ENCODE data around the gene CAPN14. TPM values are rescaled to one million over a fixed set of nuclear protein-coding genes. Genes with fewer than 3 reads are reported as not detected.
"Not testable (repeated sequence)": the region's sequence is repeated elsewhere in the genome, so short reads cannot be mapped to it uniquely, and the experiment has no call there.

The CAPN14 gene
- total RNA-seq, 1 experiment from 2014 or later = 0.57 TPM

DNA sequence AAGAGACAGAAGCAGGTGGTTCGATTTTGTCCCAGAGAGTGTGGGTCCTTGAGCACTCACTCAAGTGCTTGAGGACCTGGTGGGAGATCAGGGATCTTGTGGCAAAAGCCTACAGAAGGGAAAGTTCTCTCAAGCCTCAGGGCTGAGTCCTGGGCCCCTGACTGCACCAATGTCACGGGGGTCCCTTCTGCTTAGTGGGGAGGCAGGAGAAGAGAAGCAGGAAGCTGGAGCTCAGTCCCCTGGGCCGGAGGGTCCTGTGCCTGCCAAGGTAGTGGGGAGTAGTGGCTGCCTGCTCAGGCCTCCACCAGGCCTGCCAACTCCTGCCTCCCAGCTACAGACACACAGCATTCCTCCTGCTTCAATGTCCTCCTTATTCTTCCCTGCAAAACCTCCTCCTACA, 11.7 kb downstream of the CAPN14 start:
- in situ Hi-C loops (cut with HindIII; ENCODE audit: low pct_unique_long_range_greater_than_20kb, low sequenced_read_pairs) = no loop called here
- DNase-seq (ENCODE audit: low read depth) = no peak

DNA sequence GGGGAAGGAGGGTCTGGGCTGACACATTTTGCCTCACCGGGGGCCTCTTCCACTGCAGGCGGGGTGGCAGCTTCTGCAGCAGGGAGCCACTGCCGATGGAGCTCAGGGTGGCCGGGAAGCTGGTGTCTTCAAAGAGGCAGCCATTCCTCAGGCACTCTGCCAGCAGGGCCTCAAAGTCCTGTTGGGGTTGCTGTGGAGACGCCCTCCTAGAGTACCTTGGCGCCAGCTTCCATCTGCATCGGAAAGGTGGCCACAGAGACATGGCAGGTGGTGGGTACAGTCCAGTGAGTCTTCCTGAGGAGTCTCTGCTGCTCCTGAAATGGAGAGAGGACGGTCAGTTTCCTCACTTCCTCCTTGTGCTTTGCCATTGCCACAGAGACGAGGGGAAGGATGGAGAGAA, 12.1 kb downstream of the CAPN14 start:
- DNase-seq (ENCODE audit: low read depth) = no peak
- in situ Hi-C loops (cut with HindIII; ENCODE audit: low pct_unique_long_range_greater_than_20kb, low sequenced_read_pairs) = no loop called here

DNA sequence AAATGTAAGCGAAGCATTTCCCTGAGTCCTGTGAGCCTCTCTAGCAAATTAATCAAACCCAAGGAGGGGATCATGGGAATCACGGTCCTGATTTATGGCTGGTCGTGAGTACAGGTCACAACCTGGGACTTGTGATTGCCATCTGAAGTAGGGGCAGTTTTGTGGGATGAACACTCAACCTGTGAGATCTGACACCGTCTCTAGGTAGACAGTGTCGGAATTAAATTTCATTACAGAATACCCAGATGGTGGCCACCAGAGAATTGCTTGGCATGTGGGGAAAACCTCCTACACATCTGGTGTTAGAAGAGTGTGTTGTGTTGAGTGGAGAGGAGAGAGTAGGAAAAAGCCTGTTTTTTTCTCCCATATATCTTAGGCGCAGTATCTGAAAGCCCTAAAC, 12.5 kb downstream of the CAPN14 start:
- in situ Hi-C loops (cut with HindIII; ENCODE audit: low pct_unique_long_range_greater_than_20kb, low sequenced_read_pairs) = no loop called here

DNA sequence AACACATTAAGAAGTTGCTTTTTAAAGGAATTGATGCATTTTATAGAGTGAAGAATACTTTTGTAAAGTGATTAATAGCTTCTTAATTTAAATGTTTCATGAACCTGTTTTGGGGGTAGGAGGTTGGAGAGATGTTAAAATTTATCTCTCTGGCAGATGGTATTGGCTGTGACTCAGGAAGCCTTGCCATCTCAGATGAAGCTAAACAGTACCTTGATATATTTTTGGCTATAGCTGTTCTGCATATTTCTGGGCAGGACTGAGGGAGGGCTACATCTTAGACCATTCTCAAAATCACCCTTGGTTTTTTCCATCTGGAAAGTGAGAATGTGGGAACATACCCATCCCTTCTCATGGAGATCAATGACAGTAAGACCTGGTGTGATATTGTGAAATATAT, 13.4 kb downstream of the CAPN14 start:
- in situ Hi-C loops (cut with HindIII; ENCODE audit: low pct_unique_long_range_greater_than_20kb, low sequenced_read_pairs) = no loop called here
- DNase-seq (ENCODE audit: low read depth) = no peak

More for the DNA sequence above, 12.5 kb downstream of the CAPN14 start:
- no peak for DNase-seq (ENCODE audit: low read depth)

DNA sequence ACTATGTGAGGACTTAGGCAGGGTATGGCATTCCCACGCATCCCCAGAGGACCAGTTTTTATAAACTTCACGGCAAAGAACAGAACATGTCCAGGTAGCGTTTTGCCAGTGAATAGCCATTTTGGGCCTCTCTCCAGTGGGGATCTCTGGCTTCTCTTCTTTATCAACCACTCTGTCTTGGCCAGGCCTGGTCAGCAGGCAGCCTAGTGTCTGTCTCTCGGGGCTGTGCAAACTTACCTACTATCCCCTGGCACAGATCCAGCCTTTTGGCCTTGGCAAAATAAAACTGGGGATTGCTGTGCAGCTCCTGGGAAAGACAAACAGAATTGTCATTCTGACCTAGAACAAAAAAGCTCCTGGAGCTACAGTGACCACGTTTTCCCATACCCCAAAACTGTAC, 14.5 kb downstream of the CAPN14 start:
- in situ Hi-C loops (cut with HindIII; ENCODE audit: low pct_unique_long_range_greater_than_20kb, low sequenced_read_pairs) = no loop called here

DNA sequence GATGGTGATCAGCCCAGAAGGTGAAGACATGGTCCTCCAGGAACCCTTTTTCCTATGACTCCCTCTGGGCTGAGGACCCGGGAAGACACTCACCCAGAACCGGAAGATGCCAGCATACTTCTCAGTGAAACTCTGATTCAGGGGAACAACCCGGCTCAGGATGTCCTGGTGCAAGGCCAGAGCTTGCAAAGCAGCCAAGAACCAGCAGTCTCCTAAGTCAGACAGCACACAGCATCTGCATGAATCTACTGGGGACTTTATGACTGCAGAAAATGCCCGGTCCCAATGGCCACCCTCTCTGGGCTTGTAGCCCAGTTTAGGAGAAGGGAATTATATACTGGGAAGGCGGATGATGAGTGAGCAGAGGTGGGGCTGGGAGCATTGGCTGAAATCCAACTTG, 15.3 kb downstream of the CAPN14 start:
- in situ Hi-C loops (cut with HindIII; ENCODE audit: low pct_unique_long_range_greater_than_20kb, low sequenced_read_pairs) = no loop called here
- no peak for DNase-seq (ENCODE audit: low read depth)

More for the DNA sequence above, 14.5 kb downstream of the CAPN14 start:
- DNase-seq (ENCODE audit: low read depth) = no peak

DNA sequence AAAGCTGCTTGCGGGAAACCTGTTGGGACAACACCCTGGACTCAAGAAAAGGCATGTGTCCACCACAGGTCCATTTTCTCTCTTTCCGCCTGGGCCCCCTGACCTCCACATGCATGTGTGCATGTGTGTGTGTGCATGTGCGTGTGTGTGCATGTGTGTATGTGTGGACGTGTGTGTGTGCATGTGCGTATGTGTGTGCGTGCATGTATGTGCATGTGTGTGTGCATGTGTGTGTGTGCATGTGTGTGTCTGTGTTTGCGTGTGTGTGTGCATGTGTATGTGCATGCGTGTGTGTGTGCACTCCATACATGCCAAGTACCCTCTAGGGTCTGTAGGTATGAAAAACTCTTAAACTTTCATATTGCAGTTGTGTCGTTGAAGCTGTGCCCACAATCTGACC, 16.3 kb downstream of the CAPN14 start:
- in situ Hi-C loops (cut with HindIII; ENCODE audit: low pct_unique_long_range_greater_than_20kb, low sequenced_read_pairs) = no loop called here
- DNase-seq (ENCODE audit: low read depth) = no peak

DNA sequence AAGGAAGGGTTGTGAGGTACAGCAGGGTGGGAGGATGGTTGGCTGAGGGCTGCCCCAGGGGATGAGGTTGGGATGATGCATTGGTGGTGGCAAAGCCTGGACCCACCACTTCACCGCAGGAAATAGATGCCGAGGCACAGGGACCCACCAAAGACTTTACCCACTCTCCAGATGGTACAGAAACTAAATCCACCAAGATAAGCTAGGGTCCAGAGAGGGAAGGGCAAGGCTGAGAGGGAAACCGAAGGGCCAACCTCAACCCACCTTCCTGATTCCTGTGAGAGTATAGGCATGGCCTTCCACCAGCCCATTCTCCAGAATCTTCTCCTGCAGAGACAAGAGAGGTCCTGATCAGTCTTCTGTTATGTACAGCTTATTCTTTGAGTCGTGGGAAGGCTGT, 18.1 kb downstream of the CAPN14 start:
- in situ Hi-C loops (cut with HindIII; ENCODE audit: low pct_unique_long_range_greater_than_20kb, low sequenced_read_pairs) = no loop called here
- DNase-seq (ENCODE audit: low read depth) = no peak

DNA sequence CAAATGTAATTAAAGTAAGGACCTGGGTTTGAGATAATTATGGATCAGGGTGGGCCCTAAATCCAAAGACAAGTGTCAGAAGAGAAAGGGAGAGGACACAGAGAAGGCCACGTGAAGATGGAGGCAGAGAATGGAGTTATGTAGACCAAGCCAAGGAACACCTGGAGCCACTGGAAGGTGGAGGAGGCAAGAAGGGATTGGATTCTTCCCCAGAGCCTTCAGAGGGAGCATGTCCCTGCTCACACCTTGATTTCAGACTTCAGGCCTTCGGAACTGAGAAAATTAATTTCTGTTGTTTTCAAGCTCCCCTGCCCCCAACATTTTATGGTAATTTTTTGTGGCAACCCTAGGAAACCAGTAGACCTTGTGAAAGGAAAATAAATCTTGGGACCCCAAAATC, 19.6 kb downstream of the CAPN14 start:
- DNase-seq (ENCODE audit: low read depth) = no peak
- in situ Hi-C loops (cut with HindIII; ENCODE audit: low pct_unique_long_range_greater_than_20kb, low sequenced_read_pairs) = no loop called here

DNA sequence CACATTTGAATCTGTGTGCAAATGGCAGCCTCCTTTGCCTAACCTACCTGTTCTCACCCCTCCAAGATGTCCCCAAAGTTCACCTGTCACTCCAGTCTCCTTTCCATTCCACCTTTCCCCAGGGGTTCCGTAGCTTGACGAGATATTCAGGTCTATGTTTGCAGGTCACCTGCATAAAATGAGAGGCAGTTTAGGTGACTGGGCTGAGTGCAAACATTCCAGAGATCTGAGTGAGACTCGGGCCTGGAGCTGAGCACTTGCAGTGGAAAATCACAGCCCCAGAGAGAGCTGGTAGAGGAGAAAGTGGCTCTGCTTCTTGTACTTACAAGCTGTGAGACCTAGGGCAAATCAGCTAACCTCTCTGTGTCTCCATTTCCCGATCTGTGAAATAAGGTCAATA, 20.1 kb downstream of the CAPN14 start:
- DNase-seq (ENCODE audit: low read depth) = no peak
- in situ Hi-C loops (cut with HindIII; ENCODE audit: low pct_unique_long_range_greater_than_20kb, low sequenced_read_pairs) = no loop called here

DNA sequence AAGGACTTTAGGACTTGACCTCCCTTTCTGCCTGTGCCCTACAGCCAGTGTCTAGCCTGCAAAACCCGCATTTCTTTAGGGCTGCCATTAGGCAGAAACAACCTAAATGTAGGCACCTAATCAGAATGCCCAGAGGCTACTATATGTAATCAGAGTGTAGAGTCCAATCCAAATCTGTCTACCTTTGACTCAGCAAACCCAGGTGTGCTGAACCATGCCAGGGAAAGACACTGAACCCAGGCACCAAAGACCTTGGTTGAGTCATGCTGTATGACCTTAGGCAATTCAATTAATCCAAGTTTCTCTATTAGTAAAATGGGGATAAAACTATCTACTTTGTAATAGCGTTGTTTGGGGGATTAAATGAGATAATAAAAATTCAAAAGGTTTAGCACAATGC, 20.7 kb downstream of the CAPN14 start:
- in situ Hi-C loops (cut with HindIII; ENCODE audit: low pct_unique_long_range_greater_than_20kb, low sequenced_read_pairs) = no loop called here
- DNase-seq (ENCODE audit: low read depth) = no peak

DNA sequence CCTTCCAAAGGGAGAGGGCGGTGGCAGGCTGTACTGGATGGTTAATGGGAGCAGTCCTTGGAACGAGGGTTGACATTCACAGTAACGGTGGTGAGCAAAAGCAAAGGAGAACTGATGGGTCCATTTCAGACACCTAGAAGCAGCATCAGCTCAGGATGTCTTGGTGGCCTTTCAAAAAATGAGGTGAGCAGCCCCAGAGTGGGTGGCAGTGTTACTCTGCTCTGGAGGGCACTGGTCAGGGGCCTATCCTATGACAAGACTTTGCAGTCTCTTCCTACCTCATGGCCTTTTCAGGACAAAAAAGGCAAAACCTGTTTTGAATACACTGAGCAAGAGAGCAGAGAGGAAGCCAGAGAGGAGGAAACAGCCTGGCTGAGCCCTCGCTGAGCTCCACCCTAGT, 23.5 kb downstream of the CAPN14 start:
- in situ Hi-C loops (cut with HindIII; ENCODE audit: low pct_unique_long_range_greater_than_20kb, low sequenced_read_pairs) = no loop called here
- DNase-seq (ENCODE audit: low read depth) = no peak

DNA sequence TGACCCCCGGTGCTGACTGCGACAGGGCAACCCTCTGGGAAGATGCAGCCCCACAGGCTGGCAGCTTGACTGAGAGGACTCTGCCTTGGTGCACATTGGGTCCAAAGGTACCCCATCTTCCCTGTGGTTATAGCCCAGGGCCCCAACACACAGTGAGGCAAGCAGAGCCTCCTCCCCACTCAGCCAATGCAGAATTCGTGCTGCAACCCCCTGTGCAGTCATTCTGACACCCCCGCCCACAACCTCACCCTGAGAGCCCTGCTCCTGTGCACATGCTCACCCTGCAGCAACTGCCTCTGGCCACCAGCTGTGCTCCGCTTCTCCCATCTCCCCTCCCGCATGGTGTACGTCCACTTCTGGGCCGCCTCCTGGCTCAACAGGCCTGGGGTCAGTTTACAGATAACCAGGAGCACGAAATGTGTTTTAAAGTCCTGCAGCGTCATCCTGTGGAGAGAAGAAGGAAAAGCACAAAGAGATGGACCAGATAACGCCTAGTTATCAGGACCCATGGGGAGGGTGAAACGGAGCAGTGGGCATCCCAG, 24.4 kb downstream of the CAPN14 start:
- no peak for DNase-seq (ENCODE audit: low read depth)
- in situ Hi-C loops (cut with HindIII; ENCODE audit: low pct_unique_long_range_greater_than_20kb, low sequenced_read_pairs) = no loop called here

DNA sequence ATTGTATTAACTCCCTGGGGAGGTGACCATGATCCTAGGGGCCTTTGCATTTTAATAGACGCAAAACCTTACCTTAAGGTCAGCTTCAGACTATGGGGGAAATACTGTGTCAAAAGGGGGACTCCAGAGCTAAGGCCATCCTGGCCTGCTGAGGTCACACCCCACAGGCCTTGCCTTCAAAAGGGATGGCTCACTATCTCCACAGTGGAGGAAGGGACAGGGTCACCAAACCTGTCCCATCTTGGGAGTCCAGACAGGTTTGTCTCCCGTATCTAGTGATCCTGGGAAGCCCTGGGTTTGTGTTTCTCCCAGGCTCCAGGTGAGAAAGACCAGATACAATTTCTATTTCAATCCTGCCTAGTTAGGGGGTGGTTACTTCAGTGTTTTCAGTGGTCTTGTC, 24.9 kb downstream of the CAPN14 start:
- no peak for DNase-seq (ENCODE audit: low read depth)
- in situ Hi-C loops (cut with HindIII; ENCODE audit: low pct_unique_long_range_greater_than_20kb, low sequenced_read_pairs) = no loop called here

DNA sequence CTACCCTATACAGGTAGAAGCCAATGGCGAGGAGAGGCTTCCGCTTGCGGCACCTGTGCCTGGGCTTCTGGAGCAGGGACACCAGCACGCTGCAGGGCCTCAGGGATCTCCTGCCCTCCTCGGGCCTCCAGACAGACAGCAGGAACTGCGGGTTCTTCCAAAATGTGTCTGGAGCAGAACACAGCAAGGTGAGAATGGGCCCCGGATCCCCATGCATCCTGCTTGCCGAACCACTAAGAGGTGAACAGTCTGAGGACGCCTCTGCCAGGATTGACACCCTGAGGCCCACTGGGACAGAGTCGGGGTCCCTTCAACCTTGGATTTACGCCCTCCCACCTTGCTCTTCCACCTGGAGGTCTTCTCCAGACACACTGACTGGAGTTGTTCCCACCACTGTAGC, 25.4 kb downstream of the CAPN14 start:
- in situ Hi-C loops (cut with HindIII; ENCODE audit: low pct_unique_long_range_greater_than_20kb, low sequenced_read_pairs) = no loop called here
- DNase-seq (ENCODE audit: low read depth) = no peak

DNA sequence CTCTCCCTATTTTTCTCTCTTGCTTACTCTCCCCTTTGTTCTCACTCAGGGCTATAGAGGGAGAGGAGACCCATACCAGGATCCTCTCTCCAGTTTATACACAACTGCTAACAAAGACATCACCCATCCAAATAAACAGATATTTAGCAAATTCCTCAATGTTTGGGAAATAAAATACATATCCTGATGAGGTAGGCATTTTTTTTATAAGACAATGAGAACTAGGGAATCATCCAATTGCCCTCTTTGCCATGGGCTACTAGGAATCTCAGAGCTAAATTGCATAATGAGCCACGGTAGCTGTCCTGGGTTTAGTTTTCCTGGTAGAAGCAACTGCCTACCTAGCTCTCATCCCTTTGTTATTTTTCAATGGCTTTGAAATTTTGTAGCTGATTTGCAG, 27.1 kb downstream of the CAPN14 start:
- in situ Hi-C loops (cut with HindIII; ENCODE audit: low pct_unique_long_range_greater_than_20kb, low sequenced_read_pairs) = no loop called here

DNA sequence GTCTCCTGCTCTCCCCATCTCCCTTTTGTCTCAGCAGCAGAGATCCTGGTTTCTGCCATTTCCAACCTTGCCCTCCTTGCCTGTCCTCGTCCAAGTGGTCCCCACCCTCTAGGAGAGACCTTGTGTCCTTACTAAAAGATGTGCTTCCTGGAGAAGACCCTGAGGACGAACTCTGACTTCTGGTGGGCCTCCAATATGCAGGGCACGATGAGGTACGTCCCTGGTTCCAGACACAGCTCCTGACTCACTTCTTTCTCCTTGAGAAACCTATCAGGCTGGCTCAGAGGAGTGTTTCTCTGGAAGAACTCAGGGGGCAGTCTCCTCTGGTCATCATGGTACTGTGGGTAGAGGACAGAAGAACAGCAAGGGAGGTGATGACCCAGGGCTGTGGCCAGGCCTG, 28.2 kb downstream of the CAPN14 start:
- in situ Hi-C loops (cut with HindIII; ENCODE audit: low pct_unique_long_range_greater_than_20kb, low sequenced_read_pairs) = no loop called here
- DNase-seq (ENCODE audit: low read depth) = no peak

More for the DNA sequence above, 27.1 kb downstream of the CAPN14 start:
- no peak for DNase-seq (ENCODE audit: low read depth)

DNA sequence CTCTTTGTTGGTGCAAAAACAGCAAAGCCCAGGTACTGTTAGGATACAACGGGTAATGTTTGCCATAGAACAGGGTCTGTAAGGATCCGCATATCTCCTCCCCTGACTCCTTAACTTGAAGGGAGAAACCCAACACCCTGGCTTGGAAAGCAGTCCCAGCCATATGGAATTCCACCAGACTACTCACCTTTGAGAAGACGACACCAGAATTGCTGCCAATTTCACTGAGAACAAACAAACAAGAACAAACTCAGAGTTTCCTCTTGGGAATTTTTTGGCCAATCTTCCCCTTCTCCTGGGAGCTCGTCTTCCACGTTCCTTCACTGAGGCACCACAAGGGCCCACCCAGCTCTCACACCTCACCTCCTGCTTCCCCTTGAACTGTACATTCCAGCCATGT, 29.2 kb downstream of the CAPN14 start:
- in situ Hi-C loops (cut with HindIII; ENCODE audit: low pct_unique_long_range_greater_than_20kb, low sequenced_read_pairs) = no loop called here
- DNase-seq (ENCODE audit: low read depth) = no peak

DNA sequence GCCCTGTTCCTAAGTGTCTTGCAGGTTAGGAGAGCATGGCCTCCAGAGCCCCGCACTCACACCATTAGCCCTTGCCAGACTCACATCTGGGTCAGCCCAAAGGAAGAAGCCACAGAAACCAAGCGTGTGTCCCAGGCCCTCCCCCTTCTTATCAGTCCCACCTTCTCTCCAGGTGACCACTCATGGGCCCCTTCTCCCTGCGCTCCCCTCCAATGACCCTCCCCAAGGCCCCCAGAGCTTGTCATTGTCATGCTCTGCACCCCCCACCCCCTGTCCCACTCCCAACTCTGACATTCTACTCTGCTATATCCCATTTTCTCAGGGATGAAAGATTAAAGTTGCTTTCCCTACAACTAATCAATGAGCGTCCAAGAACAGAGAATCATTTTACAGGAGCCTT, 30.1 kb downstream of the CAPN14 start:
- no peak for DNase-seq (ENCODE audit: low read depth)
- in situ Hi-C loops (cut with HindIII; ENCODE audit: low pct_unique_long_range_greater_than_20kb, low sequenced_read_pairs) = no loop called here

DNA sequence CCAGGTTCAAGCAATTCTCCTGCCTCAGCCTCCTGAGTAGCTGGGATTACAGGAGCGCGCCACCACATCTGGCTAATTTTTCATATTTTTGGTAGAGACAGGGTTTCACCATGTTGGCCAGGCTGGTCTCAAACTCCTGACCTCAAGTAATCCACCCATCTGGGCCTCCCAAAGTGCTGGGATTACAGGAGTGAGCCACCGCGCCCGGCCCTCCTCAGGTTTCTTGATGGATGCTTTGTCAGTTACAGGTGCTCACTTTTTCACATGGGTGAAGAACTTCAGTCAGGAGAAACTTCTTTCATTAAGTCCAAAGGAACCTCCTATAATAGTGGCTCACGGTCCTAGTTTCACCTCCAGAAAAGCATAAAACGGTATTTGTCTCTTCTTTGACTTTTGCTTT, 33.3 kb downstream of the CAPN14 start:
- in situ Hi-C loops (cut with HindIII; ENCODE audit: low pct_unique_long_range_greater_than_20kb, low sequenced_read_pairs) = not testable (repeated sequence)

DNA sequence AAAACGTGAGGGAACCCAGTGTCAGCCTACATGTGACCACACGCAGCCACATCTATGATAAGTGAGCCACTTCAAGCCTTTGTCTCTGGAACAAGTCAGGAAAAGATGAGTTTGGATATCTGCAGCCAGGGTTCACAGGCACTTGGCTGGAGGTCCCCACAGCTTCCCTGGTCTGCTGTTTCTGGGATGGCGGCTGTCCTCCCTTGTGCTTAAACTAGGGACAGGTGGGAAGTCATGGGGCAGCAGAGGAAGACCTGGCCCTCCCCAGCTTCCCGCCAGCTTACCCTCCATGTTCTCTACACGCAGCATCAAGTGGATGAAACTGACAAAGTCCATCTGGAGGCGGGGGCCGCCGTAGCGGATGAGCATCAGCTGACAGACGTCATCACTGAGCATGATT, 40.6 kb downstream of the CAPN14 start:
- DNase-seq (ENCODE audit: low read depth) = no peak
- in situ Hi-C loops (cut with HindIII; ENCODE audit: low pct_unique_long_range_greater_than_20kb, low sequenced_read_pairs) = no loop called here

More for the DNA sequence above, 33.3 kb downstream of the CAPN14 start:
- not testable (repeated sequence) for DNase-seq (ENCODE audit: low read depth)

Measured in Caki2 (cell line).